GM06990 (cell line): Measurements from ENCODE around the gene TUBB2A.

Source experiments
- DNase-seq: peaks from one replicate; pipeline ENCODE4 v3.0.0-alpha.2; 2011; ENCODE audit not compliant: insufficient read length; ENCODE audit errors: extremely low read depth
- H3K27me3 ChIP-seq: replicated peaks from 2 replicates; pipeline ENCODE4 v1.6.0; 2011; ENCODE audit warnings: low read length; ENCODE audit not compliant: control insufficient read depth, insufficient read depth
- H3K36me3 ChIP-seq: 2 replicates; pipeline ENCODE4 v1.5.1; 2011; ENCODE audit warnings: low read length; ENCODE audit not compliant: control insufficient read depth, insufficient read depth
- H3K4me3 ChIP-seq: replicated peaks from 2 replicates; pipeline ENCODE4 v1.5.1; 2011; ENCODE audit warnings: low read depth, mild to moderate bottlenecking, control low read depth, low read length
- TF ChIP-seq, protein P1 (sequence below): IDR thresholded peaks from 2 replicates; pipeline ENCODE4 v1.5.1; 2011; ENCODE audit warnings: low read length, control low read depth, mild to moderate bottlenecking, inconsistent platforms; ENCODE audit not compliant: insufficient read depth, poor library complexity, severe bottlenecking

TUBB2A gene

DNA sequence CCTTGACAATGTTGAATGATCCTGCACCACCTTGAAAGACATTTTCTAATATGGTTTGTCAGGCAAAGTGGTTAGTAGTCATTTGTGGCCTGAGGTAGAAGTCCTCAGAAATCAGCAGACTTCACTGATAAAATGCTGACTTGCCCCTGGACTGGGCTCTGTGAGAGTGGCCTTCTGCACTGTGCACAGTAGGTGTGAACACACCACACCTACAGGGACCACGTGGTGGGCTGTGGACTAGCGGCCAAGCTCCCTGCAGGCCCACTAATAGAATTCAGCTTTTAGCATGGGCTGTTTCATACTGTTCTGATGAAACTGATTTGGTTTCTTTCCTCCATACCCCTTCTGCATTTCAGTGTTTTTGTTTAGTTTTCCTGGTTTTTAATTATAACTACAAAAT, 31.5 kb downstream of the TUBB2A start:
- TF ChIP-seq, protein P1, sequence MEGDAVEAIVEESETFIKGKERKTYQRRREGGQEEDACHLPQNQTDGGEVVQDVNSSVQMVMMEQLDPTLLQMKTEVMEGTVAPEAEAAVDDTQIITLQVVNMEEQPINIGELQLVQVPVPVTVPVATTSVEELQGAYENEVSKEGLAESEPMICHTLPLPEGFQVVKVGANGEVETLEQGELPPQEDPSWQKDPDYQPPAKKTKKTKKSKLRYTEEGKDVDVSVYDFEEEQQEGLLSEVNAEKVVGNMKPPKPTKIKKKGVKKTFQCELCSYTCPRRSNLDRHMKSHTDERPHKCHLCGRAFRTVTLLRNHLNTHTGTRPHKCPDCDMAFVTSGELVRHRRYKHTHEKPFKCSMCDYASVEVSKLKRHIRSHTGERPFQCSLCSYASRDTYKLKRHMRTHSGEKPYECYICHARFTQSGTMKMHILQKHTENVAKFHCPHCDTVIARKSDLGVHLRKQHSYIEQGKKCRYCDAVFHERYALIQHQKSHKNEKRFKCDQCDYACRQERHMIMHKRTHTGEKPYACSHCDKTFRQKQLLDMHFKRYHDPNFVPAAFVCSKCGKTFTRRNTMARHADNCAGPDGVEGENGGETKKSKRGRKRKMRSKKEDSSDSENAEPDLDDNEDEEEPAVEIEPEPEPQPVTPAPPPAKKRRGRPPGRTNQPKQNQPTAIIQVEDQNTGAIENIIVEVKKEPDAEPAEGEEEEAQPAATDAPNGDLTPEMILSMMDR: no peak
- Histone ChIP-seq H3K4me3 (no peak overlapping the region), H3K36me3 (no peaks in the 10 kb centered on the region; the same call in none of the 2 replicates), H3K27me3 (no peaks in the 10 kb centered on the region)
- DNase-seq: no peak

DNA sequence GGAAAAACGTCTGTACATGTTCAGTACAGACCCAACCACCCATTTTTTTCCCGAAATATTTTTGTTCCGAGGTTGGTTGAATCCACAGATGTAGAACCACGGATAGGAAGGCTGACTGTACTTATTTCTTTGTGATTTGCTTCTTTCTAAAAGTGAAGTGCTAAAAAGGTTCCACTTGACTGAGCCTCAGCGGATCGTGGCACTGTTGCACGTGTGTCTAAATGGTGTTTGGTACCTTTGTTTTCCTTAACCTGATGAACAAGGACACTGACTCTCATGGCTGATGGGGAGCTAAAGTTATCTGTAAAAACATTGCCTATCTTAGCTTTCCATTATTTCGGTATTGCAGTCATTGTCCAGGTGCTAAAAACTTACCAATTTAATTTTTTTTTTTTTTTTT, 32.7 kb downstream of the TUBB2A start:
- Histone ChIP-seq H3K4me3 (no peak overlapping the region), H3K36me3 (no peaks in the 10 kb centered on the region; the same call in none of the 2 replicates), H3K27me3 (no peaks in the 10 kb centered on the region)
- DNase-seq: no peak
- TF ChIP-seq, protein P1: no peak

DNA sequence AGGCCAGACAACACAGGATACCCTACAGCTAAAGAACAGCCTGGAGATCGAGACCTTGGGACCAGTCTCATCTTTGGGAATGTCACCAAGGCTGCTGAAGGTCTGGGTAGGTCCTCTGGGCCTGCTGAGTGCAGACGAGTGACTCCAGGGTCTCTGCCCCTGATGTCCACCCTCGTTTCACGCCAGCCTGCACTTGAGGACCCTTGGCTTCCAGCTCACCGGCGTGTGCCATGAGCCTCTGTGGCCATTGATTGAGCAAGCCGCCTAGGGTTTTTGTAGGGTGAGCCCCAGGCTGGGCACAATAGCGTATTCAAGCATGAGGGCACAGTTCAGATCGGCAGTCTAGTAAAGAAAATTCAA, 34.5 kb downstream of the TUBB2A start:
- no peak for DNase-seq
- no peaks in the 10 kb centered on the region for H3K27me3 ChIP-seq
- H3K4me3 ChIP-seq: no peak overlapping the region
- no peaks in the 10 kb centered on the region; the same call in none of the 2 replicates for H3K36me3 ChIP-seq
- TF ChIP-seq, protein P1: no peak

DNA sequence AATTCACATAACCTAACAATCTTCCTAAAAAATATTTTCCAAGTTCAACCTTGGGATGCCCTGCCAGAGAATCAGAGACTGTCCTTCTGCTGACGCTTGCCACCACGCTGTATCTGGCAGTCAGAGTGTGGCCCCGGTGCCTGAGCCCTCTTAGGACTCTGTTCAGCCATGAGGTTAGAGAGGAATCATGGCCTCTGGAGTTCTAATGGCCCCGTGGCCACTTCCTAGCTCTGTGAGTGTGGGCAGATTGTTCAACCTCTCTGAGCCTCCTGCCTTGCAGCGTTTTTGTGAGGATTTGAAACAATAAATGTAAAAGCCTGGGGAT, 36.6 kb downstream of the TUBB2A start:
- DNase-seq: no peak
- Histone ChIP-seq H3K4me3 (no peak overlapping the region), H3K27me3 (no peaks in the 10 kb centered on the region), H3K36me3 (no peaks in the 10 kb centered on the region; the same call in none of the 2 replicates)
- TF ChIP-seq, protein P1: no peak

DNA sequence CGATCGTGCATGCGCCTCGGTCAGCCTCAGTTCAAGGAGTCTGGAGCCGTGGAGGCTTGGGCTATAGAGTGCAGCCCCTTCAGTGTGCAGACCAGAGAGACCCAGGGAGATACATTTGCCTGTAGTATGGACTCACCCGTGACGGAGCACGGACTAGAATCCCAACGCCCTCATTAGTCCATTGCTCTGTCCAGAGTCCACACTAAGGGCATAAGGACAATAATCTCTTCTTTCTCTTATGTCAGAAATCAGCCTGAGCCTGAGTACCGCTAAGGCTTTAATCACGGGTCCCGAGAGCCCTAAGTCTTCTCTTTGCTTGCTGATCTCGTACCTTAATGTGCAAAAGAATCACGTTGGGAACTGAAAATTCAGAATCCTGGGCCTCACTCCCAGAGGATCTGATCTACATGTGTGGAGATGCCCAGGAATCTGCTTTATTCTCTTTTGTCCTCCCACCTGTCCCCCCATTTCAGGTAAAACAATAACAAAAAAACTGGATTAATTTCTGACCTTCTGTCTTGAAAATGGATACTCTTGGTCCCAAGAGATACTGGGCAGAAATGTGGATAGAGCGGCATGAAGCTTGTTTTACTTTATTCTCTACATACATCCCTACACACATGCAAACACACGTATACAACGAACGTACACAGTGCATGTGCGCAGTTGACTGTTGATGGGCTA, 38.2 kb downstream of the TUBB2A start:
- Histone ChIP-seq H3K27me3 (no peaks in the 10 kb centered on the region), H3K36me3 (no peaks in the 10 kb centered on the region; the same call in none of the 2 replicates), H3K4me3 (peak overlapping the region; percentile 84)
- DNase-seq: no peak
- TF ChIP-seq, protein P1: no peak
